Measurements from ENCODE around the gene AGAP1.

DNA sequence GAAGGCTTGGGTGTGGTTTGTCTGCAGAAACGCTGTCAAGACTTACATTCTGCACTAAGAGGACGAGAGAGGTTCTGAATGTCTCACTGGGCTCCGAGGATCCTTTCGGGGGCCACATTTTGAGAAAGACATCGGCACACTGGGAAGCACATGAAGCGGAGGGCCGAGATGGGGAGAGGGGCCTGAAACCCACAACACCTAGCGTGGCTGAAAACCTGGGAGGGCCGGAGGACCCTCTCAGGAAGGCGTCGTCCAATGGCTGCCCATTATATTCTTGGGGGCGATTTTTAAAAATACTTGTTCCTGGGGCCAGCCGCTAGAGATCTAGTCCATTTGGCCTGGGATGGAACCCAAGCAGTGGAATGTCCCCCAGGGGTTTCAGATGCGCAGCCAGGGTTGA, 444.8 kb downstream of the AGAP1 start:
- no peak for TF ChIP-seq POLR2A (IDR thresholded peaks at IDR 0.05)
- TF ChIP-seq, protein P1, sequence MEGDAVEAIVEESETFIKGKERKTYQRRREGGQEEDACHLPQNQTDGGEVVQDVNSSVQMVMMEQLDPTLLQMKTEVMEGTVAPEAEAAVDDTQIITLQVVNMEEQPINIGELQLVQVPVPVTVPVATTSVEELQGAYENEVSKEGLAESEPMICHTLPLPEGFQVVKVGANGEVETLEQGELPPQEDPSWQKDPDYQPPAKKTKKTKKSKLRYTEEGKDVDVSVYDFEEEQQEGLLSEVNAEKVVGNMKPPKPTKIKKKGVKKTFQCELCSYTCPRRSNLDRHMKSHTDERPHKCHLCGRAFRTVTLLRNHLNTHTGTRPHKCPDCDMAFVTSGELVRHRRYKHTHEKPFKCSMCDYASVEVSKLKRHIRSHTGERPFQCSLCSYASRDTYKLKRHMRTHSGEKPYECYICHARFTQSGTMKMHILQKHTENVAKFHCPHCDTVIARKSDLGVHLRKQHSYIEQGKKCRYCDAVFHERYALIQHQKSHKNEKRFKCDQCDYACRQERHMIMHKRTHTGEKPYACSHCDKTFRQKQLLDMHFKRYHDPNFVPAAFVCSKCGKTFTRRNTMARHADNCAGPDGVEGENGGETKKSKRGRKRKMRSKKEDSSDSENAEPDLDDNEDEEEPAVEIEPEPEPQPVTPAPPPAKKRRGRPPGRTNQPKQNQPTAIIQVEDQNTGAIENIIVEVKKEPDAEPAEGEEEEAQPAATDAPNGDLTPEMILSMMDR (IDR thresholded peaks at IDR 0.05) = no peak

Measured in vagina (tissue), 2 donors.